Cortex of kidney (tissue), 1 donor: ENCODE measurements around the gene PDE10A.
"Not testable (repeated sequence)": the region's sequence is repeated elsewhere in the genome, so short reads cannot be mapped to it uniquely, and the experiment has no call there.

Source experiments
- DNase-seq: peaks from one replicate; lab custom pipeline; 2025; lab: John Stamatoyannopoulos, UW

The PDE10A gene

GRCh38 chr6:165551828-165552227 is 111.2 kb downstream of the PDE10A start:
- DNase-seq: no peak

GRCh38 chr6:165548450-165548849 is 114.6 kb downstream of the PDE10A start:
- no peak for DNase-seq

GRCh38 chr6:165545806-165546205 is 117.2 kb downstream of the PDE10A start:
- DNase-seq: no peak

GRCh38 chr6:165543781-165544180 is 119.3 kb downstream of the PDE10A start:
- DNase-seq: no peak

GRCh38 chr6:165536911-165537310 is 126.1 kb downstream of the PDE10A start:
- no peak for DNase-seq

- no peak for DNase-seq
Measured at GRCh38 chr6:165519316-165519715, 143.7 kb downstream of the PDE10A start.

- DNase-seq: no peak
Measured at GRCh38 chr6:165515963-165516624, 146.9 kb downstream of the PDE10A start.

GRCh38 chr6:165514621-165515020 is 148.4 kb downstream of the PDE10A start:
- no peak for DNase-seq

- no peak for DNase-seq
Measured at GRCh38 chr6:165511807-165512206, 151.2 kb downstream of the PDE10A start.

- no peak for DNase-seq
Measured at GRCh38 chr6:165508321-165508869, 154.6 kb downstream of the PDE10A start.

GRCh38 chr6:165506657-165507056 is 156.4 kb downstream of the PDE10A start:
- no peak for DNase-seq

GRCh38 chr6:165500214-165500907 is 162.7 kb downstream of the PDE10A start:
- DNase-seq: not testable (repeated sequence)

- DNase-seq: no peak
Measured at GRCh38 chr6:165497472-165497871, 165.6 kb downstream of the PDE10A start.

GRCh38 chr6:165488624-165489295 is 174.3 kb downstream of the PDE10A start:
- DNase-seq: no peak

GRCh38 chr6:165487950-165488349 is 175.1 kb downstream of the PDE10A start:
- no peak for DNase-seq

- no peak for DNase-seq
Measured at GRCh38 chr6:165487347-165487746, 175.7 kb downstream of the PDE10A start.

GRCh38 chr6:165486183-165487137 is 176.6 kb downstream of the PDE10A start:
- no peak for DNase-seq

- no peak for DNase-seq
Measured at GRCh38 chr6:165484178-165484889, 178.7 kb downstream of the PDE10A start.

- no peak for DNase-seq
Measured at GRCh38 chr6:165481921-165482320, 181.1 kb downstream of the PDE10A start.

- DNase-seq: no peak
Measured at GRCh38 chr6:165480916-165481315, 182.1 kb downstream of the PDE10A start.

GRCh38 chr6:165478581-165478980 is 184.5 kb downstream of the PDE10A start:
- DNase-seq: no peak
